ENCODE results near the gene GAK. TPM values are rescaled to one million over a fixed set of nuclear protein-coding genes. Genes with fewer than 3 reads are reported as not detected.
"Not testable (repeated sequence)": the region's sequence is repeated elsewhere in the genome, so short reads cannot be mapped to it uniquely, and the experiment has no call there.

The GAK gene
- 111 TPM for polyA plus RNA-seq (2012; ENCODE audit: insufficient read depth, insufficient read length, low read depth)

DNA sequence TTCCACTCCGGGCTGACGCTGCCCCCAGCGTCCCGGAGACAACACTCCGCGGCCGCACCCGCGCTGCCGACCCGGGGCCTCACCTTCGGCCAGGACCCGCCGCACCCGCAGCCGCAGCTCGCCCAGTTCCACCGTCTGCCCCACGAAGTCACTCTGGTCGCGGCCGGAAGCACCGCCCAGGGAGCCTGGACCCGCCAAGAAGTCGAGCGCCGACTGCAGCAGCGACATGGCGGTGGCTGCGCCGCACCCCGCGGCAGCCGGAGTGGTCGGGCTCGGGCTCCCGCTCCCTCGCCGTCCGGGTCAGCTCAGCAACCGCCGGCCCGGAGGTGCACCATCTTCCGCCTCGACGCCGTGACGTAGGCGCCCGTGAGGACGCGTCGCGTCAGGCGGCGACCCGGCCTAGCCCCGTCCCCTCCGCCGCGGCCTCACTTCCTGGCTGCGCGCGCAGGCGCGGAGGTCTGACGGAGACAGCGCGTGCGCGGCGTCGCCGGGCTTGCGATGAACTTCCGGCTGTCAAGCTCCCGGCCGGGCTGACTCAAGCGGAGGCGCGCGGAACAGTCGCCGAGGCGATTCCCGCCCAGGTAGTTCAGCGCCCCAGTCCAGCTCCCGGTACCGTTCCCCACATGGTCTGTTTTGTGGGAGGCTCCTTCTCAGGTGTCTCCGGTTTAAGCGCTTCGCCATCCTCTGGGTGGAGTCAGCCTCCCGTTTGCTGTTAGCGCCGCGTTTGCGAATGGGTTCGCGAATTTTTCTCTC is at the start of gene GAK, which contains the start of gene TMEM175:
Gene GAK (minus strand): TSS at position 357 of the 753 bp plus-strand sequence. CDS start 129 bp downstream, at position 228.
Gene TMEM175 (plus strand): TSS at position 501 of the 753 bp plus-strand sequence. CDS start 15,280 bp downstream, outside the sequence.
- TF ChIP-seq, protein P1, sequence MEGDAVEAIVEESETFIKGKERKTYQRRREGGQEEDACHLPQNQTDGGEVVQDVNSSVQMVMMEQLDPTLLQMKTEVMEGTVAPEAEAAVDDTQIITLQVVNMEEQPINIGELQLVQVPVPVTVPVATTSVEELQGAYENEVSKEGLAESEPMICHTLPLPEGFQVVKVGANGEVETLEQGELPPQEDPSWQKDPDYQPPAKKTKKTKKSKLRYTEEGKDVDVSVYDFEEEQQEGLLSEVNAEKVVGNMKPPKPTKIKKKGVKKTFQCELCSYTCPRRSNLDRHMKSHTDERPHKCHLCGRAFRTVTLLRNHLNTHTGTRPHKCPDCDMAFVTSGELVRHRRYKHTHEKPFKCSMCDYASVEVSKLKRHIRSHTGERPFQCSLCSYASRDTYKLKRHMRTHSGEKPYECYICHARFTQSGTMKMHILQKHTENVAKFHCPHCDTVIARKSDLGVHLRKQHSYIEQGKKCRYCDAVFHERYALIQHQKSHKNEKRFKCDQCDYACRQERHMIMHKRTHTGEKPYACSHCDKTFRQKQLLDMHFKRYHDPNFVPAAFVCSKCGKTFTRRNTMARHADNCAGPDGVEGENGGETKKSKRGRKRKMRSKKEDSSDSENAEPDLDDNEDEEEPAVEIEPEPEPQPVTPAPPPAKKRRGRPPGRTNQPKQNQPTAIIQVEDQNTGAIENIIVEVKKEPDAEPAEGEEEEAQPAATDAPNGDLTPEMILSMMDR (IDR thresholded peaks at IDR 0.05; ENCODE audit: low read depth, low read length) = no peak
- Histone ChIP-seq H3K27me3 (no peaks in the 10 kb centered on the region), H3K4me1 (no peaks in the 10 kb centered on the region; the same call in 1 of the 2 replicates), H3K4me3 (ENCODE audit: low read depth, low read length) (peak within 1 kb of the TSS; percentile 96), H3K36me3 (no peaks in the 10 kb centered on the region; the same call in 1 of the 2 replicates), H3K9me3 (no peaks in the 10 kb centered on the region)
- peak; percentile 98 for DNase-seq

DNA sequence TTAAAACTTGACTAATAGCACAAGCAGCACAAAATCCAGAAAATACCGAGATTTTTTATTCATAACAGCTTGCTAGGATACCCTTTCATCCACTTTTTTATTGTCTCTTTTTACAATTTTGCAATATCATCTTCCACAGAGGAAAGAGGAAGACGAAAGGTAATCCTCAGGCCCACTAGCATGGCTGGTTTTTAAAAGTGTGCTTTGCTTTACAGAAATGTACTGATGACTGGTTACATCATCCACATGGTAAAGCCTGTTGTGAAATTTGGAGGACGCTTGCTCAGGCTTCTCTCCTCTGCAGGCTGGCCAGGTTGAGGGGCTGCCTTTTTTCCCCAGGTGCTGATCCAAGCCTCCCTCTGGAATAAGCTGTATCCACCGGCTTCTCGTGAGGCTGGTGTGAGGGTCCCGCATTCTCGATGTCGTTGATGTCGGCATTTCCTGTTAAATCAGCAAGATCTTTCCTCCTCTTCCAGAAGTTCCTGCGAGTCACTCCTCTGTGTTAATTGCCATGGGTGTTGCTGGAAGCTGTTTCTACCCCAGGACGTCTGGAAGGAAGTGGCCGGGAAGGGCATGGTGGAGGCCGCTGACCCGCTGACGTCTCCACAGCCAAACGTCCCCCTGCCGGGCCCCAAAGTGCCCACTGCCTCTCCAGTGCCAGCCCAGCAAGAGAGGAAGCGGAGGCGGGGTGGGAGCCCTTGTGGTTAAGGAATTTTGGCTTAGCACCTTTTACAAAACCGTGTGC is 47.0 kb upstream of the GAK start:
- Histone ChIP-seq H3K36me3 (no peaks in the 10 kb centered on the region), H3K4me1 (no peaks in the 10 kb centered on the region), H3K27me3 (no peaks in the 10 kb centered on the region), H3K9me3 (no peaks in the 10 kb centered on the region), H3K4me3 (ENCODE audit: low read depth, low read length) (no peak overlapping the region)
- no peak for DNase-seq
- TF ChIP-seq, protein P1 (IDR thresholded peaks at IDR 0.05; ENCODE audit: low read depth, low read length) = no peak

DNA sequence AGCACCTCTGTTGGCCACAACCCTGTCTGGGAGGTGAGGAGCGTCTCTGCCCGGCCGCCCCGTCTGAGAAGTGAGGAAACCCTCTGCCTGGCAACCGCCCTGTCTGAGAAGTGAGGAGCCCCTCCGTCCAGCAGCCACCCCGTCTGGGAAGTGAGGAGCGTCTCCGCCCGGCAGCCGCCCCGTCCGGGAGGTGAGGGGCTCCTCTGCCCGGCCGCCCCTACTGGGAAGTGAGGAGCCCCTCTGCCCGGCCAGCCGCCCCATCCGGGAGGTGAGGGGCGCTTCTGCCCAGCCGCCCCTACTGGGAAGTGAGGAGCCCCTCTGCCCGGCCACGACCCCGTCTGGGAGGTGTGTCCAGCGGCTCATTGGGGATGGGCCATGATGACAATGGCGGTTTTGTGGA is 43.9 kb upstream of the GAK start:
- peaks cover 21% of the 10 kb centered on the region for H3K27me3 ChIP-seq
- not testable (repeated sequence) for H3K36me3 ChIP-seq; H3K4me1 ChIP-seq; H3K4me3 ChIP-seq (ENCODE audit: low read depth, low read length); H3K9me3 ChIP-seq; DNase-seq

DNA sequence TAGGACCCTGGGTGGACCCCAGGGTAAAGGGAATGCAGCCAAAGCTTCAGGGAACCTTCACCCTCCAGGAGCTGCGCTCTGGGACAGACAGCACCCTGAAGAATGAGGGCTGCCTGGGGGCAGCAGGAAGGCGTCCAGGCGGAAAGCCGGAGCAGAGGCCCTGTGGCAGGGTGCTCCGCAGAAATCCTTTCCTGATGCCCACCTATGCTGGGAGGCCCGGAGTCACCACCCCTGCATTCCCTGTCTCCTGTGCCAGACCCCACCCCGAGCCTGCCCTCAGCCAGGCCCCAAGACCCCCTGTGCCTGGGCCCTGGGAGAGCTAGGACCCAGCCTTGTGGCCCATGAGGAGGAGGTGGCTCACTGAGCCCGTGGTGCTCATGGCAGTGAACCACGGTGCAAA is 42.6 kb upstream of the GAK start:
- no peak overlapping the region for H3K4me3 ChIP-seq (ENCODE audit: low read depth, low read length)
- TF ChIP-seq, protein P1 (IDR thresholded peaks at IDR 0.05; ENCODE audit: low read depth, low read length) = no peak
- no peak for DNase-seq
- H3K9me3 ChIP-seq = no peaks in the 10 kb centered on the region
- no peaks in the 10 kb centered on the region for H3K36me3 ChIP-seq
- H3K4me1 ChIP-seq = no peaks in the 10 kb centered on the region
- peaks cover 33% of the 10 kb centered on the region for H3K27me3 ChIP-seq

DNA sequence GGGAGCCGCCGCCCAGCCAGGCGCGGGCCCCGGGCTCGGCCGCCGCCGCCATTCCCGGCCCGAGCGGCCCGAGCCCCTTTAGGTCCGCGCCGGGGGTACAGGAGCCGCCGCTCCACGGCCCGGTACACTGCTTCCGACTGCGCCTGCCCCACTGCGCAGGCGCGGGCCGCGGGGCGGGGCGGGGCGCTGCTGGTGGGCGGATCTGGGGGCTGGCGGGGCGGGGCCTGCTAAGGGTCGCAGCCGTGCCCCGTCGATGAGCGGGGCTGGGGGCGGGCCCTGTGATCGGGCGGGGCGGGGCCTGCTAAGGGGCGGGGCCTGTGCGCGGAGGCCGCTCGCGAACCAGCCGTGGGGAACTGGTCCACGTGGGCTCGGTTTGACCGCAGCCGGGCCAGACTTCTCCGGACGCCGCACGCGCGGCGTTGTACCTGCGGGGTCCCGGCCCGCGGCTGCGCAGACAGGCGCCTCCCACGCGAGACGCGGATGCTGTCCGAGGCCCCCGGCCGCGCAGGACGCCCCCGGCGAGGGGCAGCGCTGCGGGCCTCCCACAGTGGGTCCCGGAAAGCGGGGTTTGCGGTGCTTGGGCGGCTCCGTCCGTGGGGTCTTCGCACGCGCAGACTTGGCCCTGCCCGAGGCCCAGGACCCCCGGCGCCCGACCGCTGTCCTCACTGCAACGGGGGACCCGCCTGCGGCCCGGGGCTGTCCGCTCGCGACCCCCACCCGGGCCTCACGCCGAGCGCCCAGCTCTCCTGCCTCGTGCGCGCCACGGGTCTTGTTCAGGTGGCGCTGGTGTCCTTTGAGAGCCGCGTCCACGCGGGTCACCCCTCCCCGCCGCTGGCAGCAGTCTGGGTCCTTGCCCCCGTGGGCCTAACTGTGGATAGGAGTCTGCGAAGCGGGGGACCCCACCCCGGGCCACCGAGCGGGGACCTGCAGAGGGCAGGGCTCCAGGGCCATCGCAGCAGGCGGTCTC is 41.6 kb upstream of the GAK start, which contains the start of gene DGKQ:
Gene DGKQ (minus strand): TSS at position 139 of the 967 bp plus-strand sequence. CDS start 87 bp downstream, at position 52.
- peak within 1 kb of the TSS; percentile 56 for H3K4me3 ChIP-seq (ENCODE audit: low read depth, low read length)
- no peaks in the 10 kb centered on the region for H3K9me3 ChIP-seq
- no peaks in the 10 kb centered on the region for H3K4me1 ChIP-seq
- H3K36me3 ChIP-seq = no peaks in the 10 kb centered on the region
- peak; percentile 89 for DNase-seq
- H3K27me3 ChIP-seq = peaks cover 39% of the 10 kb centered on the region
- TF ChIP-seq, protein P1 (IDR thresholded peaks at IDR 0.05; ENCODE audit: low read depth, low read length) = no peak

All from BE2C (cell line).